Measurements from ENCODE around the gene COG8. TPM values are rescaled to one million over a fixed set of nuclear protein-coding genes. Genes with fewer than 3 reads are reported as not detected.
"Not testable (repeated sequence)": the region's sequence is repeated elsewhere in the genome, so short reads cannot be mapped to it uniquely, and the experiment has no call there.

Gene COG8
- 37.1 and 39.0 TPM in 2 replicates for total RNA-seq

GRCh38 chr16:69339289-69340094 is at the start of gene COG8, which contains the start of gene NIP7:
Gene COG8, minus strand, starts transcription at chr16:69339564. Its CDS starts 12 bp downstream, at chr16:69339552.
Gene NIP7, plus strand, starts transcription at chr16:69339772. Its CDS starts 58 bp downstream, at chr16:69339830.
- intact Hi-C loops (cut with micrococcal nuclease): loop anchor here (1.0 to 2.0 kb wide), 4 partner anchors 9 to 153 kb away; partner anchors contain the start of genes PDF, SNTB2 and VPS4A

- intact Hi-C loops (cut with micrococcal nuclease): loop anchor here (1.0 kb wide), 1 partner anchor 38 kb away; the partner anchor contains the start of gene CYB5B
Measured at GRCh38 chr16:69386596-69386995, 47.2 kb upstream of the COG8 start.

- intact Hi-C loops (cut with micrococcal nuclease): loop anchor here (1.0 to 2.0 kb wide), 2 partner anchors 46 to 54 kb away; partner anchors contain the start of genes COG8, NIP7 and PDF
Measured at GRCh38 chr16:69384974-69385373, 45.6 kb upstream of the COG8 start.

- intact Hi-C loops (cut with micrococcal nuclease): no loop called here
Measured at GRCh38 chr16:69382421-69382820, 43.1 kb upstream of the COG8 start.

GRCh38 chr16:69381231-69381630 is 41.9 kb upstream of the COG8 start:
- intact Hi-C loops (cut with micrococcal nuclease): no loop called here

- intact Hi-C loops (cut with micrococcal nuclease): no loop called here
Measured at GRCh38 chr16:69378760-69379159, 39.4 kb upstream of the COG8 start.

- intact Hi-C loops (cut with micrococcal nuclease): no loop called here
Measured at GRCh38 chr16:69378036-69378435, 38.7 kb upstream of the COG8 start.

- intact Hi-C loops (cut with micrococcal nuclease): no loop called here
Measured at GRCh38 chr16:69376393-69377059, 37.2 kb upstream of the COG8 start.

- intact Hi-C loops (cut with micrococcal nuclease): no loop called here
Measured at GRCh38 chr16:69373019-69373418, 33.7 kb upstream of the COG8 start.

- intact Hi-C loops (cut with micrococcal nuclease): no loop called here
Measured at GRCh38 chr16:69371564-69371963, 32.2 kb upstream of the COG8 start.

- intact Hi-C loops (cut with micrococcal nuclease): no loop called here
Measured at GRCh38 chr16:69368866-69369265, 29.5 kb upstream of the COG8 start.

GRCh38 chr16:69367980-69368379 is 28.6 kb upstream of the COG8 start:
- intact Hi-C loops (cut with micrococcal nuclease): no loop called here

- intact Hi-C loops (cut with micrococcal nuclease): no loop called here
Measured at GRCh38 chr16:69366431-69366830, 27.1 kb upstream of the COG8 start.

- intact Hi-C loops (cut with micrococcal nuclease): no loop called here
Measured at GRCh38 chr16:69365901-69366300, 26.5 kb upstream of the COG8 start.

GRCh38 chr16:69364088-69364487 is 24.7 kb upstream of the COG8 start:
- intact Hi-C loops (cut with micrococcal nuclease): no loop called here

- intact Hi-C loops (cut with micrococcal nuclease): no loop called here
Measured at GRCh38 chr16:69363281-69363717, 23.9 kb upstream of the COG8 start.

- intact Hi-C loops (cut with micrococcal nuclease): not testable (repeated sequence)
Measured at GRCh38 chr16:69360070-69360469, 20.7 kb upstream of the COG8 start.

GRCh38 chr16:69351309-69352027 is 12.1 kb upstream of the COG8 start, which contains the start of gene TMED6:
Gene TMED6, minus strand, starts transcription at chr16:69351786. Its CDS starts 33 bp downstream, at chr16:69351753.
- intact Hi-C loops (cut with micrococcal nuclease): no loop called here

GRCh38 chr16:69350536-69351133 is 11.3 kb upstream of the COG8 start:
- intact Hi-C loops (cut with micrococcal nuclease): no loop called here

GRCh38 chr16:69349536-69349935 is 10.2 kb upstream of the COG8 start:
- intact Hi-C loops (cut with micrococcal nuclease): no loop called here

GRCh38 chr16:69348222-69348621 is 8.9 kb upstream of the COG8 start:
- intact Hi-C loops (cut with micrococcal nuclease): no loop called here
